ENCODE results near the gene CXXC5. TPM values are rescaled to one million over a fixed set of nuclear protein-coding genes. Genes with fewer than 3 reads are reported as not detected.

Gene CXXC5
- total RNA-seq, 6 donors from 2014 or later: 25.7 to 39.5 (median 33.0) TPM

DNA sequence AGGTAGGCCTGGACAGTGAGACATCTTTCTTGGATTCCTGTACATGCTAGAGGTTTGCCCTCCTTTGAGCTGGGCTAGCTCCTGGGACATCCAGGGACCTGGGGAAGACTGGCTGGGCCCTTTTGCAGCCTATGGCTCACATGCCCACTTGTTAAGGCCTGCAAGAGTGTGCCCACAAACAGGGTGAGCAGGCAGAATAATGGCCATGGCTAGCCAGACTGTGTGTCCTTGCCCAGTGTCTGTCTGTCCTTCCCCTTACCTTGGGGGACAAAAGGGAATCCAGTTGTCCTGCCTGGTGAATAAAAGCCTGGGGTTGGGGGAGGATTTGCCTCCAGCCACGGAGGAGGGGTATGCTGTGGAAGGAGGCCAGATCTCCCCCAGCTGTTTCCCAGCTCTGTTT lies 13.0 kb upstream of the CXXC5 start:
- TF ChIP-seq EP300 (IDR thresholded peaks at IDR 0.05) (no peak), POLR2AphosphoS5 (IDR thresholded peaks at IDR 0.05) (no peak), POLR2A (IDR thresholded peaks at IDR 0.05) (no peak)
- TF ChIP-seq, protein P1, sequence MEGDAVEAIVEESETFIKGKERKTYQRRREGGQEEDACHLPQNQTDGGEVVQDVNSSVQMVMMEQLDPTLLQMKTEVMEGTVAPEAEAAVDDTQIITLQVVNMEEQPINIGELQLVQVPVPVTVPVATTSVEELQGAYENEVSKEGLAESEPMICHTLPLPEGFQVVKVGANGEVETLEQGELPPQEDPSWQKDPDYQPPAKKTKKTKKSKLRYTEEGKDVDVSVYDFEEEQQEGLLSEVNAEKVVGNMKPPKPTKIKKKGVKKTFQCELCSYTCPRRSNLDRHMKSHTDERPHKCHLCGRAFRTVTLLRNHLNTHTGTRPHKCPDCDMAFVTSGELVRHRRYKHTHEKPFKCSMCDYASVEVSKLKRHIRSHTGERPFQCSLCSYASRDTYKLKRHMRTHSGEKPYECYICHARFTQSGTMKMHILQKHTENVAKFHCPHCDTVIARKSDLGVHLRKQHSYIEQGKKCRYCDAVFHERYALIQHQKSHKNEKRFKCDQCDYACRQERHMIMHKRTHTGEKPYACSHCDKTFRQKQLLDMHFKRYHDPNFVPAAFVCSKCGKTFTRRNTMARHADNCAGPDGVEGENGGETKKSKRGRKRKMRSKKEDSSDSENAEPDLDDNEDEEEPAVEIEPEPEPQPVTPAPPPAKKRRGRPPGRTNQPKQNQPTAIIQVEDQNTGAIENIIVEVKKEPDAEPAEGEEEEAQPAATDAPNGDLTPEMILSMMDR (IDR thresholded peaks at IDR 0.05): no peak
- H3K27ac ChIP-seq: peak overlapping the region in 3 of 4 donors; percentile 66 to 81 (median 78)
- H3K9me3 ChIP-seq: no peaks in the 10 kb centered on the region
- peaks cover 36 to 50% (median 40%) of the 10 kb centered on the region in 4 donors for H3K4me1 ChIP-seq
- ATAC-seq (ENCODE audit: low FRiP score in 2 of 2) (no peak), DNase-seq (no peak)
- H3K36me3 ChIP-seq: peaks cover 0 to 1% (median under 1%) of the 10 kb centered on the region in 4 donors
- no peak overlapping the region for H3K4me3 ChIP-seq
- WGBS, 2 donors: 17 to 45% methylated on average over 1 of the region's 1 CpG
- H3K27me3 ChIP-seq: no peaks in the 10 kb centered on the region

DNA sequence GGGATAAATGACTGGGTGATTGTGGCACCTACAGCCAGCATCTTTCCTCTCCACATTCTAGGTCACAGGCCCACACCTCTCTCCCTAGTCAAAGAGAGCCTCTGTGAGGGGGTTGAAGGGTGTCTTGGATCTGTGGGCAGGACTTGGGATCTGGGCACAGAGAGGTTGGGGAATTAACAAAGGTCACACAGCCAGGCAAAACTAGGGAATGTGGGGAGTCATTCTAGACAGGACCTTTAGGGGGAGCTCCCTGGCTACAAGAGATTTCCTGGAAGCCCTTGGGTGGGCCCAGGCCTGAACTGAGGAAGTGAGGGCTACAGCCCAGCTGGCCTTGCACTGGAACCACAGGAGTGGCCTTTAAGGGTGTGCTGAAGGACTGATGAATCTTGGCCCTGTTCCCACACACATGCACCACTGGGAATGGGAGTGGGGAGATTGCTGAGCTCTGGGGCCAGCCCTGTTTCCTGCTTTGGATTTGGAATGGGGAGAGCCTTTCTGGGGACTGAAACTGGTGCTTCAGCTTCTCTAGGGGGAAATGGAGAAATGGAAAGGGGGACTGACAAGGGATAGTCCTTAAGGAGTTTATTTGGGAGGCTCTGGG lies 12.4 kb upstream of the CXXC5 start:
- peaks cover 36 to 50% (median 40%) of the 10 kb centered on the region in 4 donors for H3K4me1 ChIP-seq
- no peak overlapping the region for H3K4me3 ChIP-seq
- no peaks in the 10 kb centered on the region for H3K9me3 ChIP-seq
- ATAC-seq (ENCODE audit: low FRiP score in 2 of 2): peak; percentile 78
- H3K27me3 ChIP-seq: no peaks in the 10 kb centered on the region
- DNase-seq: peak in 1 of 2 donors; percentile 95
- H3K27ac ChIP-seq: peak overlapping the region; percentile 66 to 81 (median 79)
- TF ChIP-seq EP300 (IDR thresholded peaks at IDR 0.05): peak in 1 of 4 donors; percentile 8
- TF ChIP-seq POLR2A (IDR thresholded peaks at IDR 0.05): no peak
- TF ChIP-seq POLR2AphosphoS5 (IDR thresholded peaks at IDR 0.05): peak; percentile 43 to 66
- TF ChIP-seq, protein P1 (IDR thresholded peaks at IDR 0.05): peak; percentile 66 to 89 (median 74)
- no peaks in the 10 kb centered on the region for H3K36me3 ChIP-seq

DNA sequence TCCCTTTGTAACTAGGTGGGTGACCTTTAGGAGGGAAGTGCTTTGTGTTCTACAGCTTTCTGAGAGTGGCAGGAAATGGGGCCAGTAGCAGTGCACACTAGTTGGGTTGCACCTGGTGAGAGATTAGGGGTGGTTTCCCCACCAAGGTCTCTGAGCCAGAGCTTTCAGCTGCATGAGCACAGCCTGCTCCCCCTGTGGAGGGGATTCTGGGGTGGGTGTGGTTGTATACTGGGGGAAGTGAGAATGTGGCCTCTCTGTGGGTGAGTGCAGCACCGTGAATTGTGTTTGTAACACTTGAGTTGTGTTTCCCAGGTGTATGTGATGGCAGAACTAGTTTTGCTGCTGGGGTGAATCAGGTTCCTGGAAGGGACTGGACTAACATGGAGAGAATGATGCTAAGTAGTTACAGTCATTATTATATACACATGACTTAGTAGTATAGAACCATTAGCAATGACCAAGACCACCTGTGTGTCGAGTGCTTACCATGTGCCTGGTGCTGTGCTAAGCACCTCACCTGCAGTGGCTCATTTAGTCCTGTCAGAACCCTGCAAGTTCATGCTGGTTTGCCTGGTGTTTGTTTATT lies 11.8 kb upstream of the CXXC5 start:
- ATAC-seq (ENCODE audit: low FRiP score in 2 of 2): no peak

DNA sequence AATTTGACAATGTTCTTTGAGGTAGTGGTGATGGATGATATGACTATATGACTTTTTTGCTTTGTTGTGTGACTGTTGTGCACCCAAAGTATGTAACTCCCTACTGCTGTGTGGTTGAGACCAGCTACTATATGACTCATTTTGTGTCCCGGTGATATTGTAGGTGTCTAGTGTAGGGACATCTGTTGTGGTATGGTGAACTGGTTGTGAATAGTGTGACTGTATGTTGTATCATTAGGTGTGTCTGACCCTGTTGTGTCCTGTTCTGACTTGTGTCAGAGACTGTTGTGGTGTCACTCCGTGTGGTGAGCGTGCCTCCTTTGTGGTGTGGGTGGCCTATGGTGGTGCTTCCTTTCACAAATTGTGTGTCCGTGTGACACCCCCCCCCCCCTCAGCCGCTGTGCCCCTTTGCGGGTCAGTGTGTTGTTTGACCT lies 11.2 kb upstream of the CXXC5 start:
- DNase-seq (no peak), ATAC-seq (ENCODE audit: low FRiP score in 2 of 2) (peak in 1 of 2 donors; percentile 3)

More for the DNA sequence above, 11.8 kb upstream of the CXXC5 start:
- DNase-seq: peak in 1 of 2 donors; percentile 77
- WGBS, 2 donors: 42 to 71% methylated on average over 1 to 2 of the region's 2 CpGs
- Histone ChIP-seq H3K9me3 (no peaks in the 10 kb centered on the region), H3K27me3 (no peaks in the 10 kb centered on the region), H3K4me3 (peak overlapping the region in 1 of 4 donors; percentile 47), H3K4me1 (peaks cover 36 to 50% (median 40%) of the 10 kb centered on the region in 4 donors), H3K27ac (peak overlapping the region; percentile 66 to 81 (median 79)), H3K36me3 (no peaks in the 10 kb centered on the region)
- TF ChIP-seq, protein P1 (IDR thresholded peaks at IDR 0.05): no peak
- TF ChIP-seq POLR2AphosphoS5 (IDR thresholded peaks at IDR 0.05) (no peak), EP300 (IDR thresholded peaks at IDR 0.05) (no peak), POLR2A (IDR thresholded peaks at IDR 0.05) (no peak)

More for the DNA sequence above, 11.2 kb upstream of the CXXC5 start:
- H3K4me1 ChIP-seq: peaks cover 36 to 50% (median 40%) of the 10 kb centered on the region in 4 donors
- peak overlapping the region; percentile 78 to 88 (median 80) for H3K27ac ChIP-seq
- no peaks in the 10 kb centered on the region for H3K27me3 ChIP-seq
- 3 to 24% methylated on average over 3 to 6 of the region's 6 CpGs for WGBS, 2 donors
- H3K9me3 ChIP-seq: no peaks in the 10 kb centered on the region
- peak overlapping the region; percentile 26 to 55 (median 42) for H3K4me3 ChIP-seq
- no peaks in the 10 kb centered on the region for H3K36me3 ChIP-seq
- TF ChIP-seq EP300 (IDR thresholded peaks at IDR 0.05) (no peak), POLR2A (IDR thresholded peaks at IDR 0.05) (no peak)
- TF ChIP-seq, protein P1 (IDR thresholded peaks at IDR 0.05): no peak
